H1 (cell line): Measurements from ENCODE around the gene GCK. TPM values are rescaled to one million over a fixed set of nuclear protein-coding genes. Genes with fewer than 3 reads are reported as not detected.

Source experiments
- CTCF ChIA-PET: fragments of 300-600 bp; sonication (Branson Sonifier 250); formaldehyde crosslinking; loops from one replicate; lab custom pipeline; 2021; ENCODE audit not compliant: partially characterized antibody; lab: Charles Lee
- POLR2A ChIA-PET: fragments of 300-600 bp; sonication (Branson Sonifier 250); formaldehyde crosslinking; loops from one replicate; lab custom pipeline; 2021; ENCODE audit warnings: inconsistent platforms; ENCODE audit not compliant: partially characterized antibody; lab: Charles Lee
- DNase-seq, 2 experiments: peaks; one replicate each; pipeline versions ENCODE4 v3.0.0 to v3.0.0-alpha.2; 2010 to 2022; ENCODE audit warnings: low spot score in 2 of 2, low read depth in 1 of 2, mixed read lengths in 1 of 2
- FAIRE-seq: peaks from 2 replicates; lab custom pipeline; 2011; peaks lifted over from hg19 to GRCh38; lab: Jason Lieb, UNC
- H2AFZ ChIP-seq: 2 replicates; pipeline ENCODE4 v1.8.1; 2012; ENCODE audit warnings: low read length, inconsistent platforms
- H2AK5ac ChIP-seq: 2 replicates; pipeline ENCODE4 v1.6.1; 2013; ENCODE audit warnings: low read depth, low read length
- H2BK120ac ChIP-seq: replicated peaks from 2 replicates; pipeline ENCODE3; 2013; ENCODE audit warnings: low read depth, low read length, inconsistent platforms
- H2BK12ac ChIP-seq: 2 replicates; pipeline ENCODE4 v1.6.1; 2013; ENCODE audit warnings: low read depth, low read length
- H2BK15ac ChIP-seq: 2 replicates; pipeline ENCODE4 v1.6.1; 2013; ENCODE audit warnings: low read length
- H2BK20ac ChIP-seq: 2 replicates; pipeline ENCODE4 v1.6.1; 2013; ENCODE audit warnings: low read length
- H2BK5ac ChIP-seq: 2 replicates; pipeline ENCODE4 v1.6.1; 2013; ENCODE audit warnings: low read depth, low read length
- H3K14ac ChIP-seq: 2 replicates; pipeline ENCODE4 v1.6.1; 2013; ENCODE audit warnings: inconsistent platforms; ENCODE audit not compliant: insufficient read length
- H3K18ac ChIP-seq: 2 replicates; pipeline ENCODE4 v1.6.1; 2013; ENCODE audit warnings: low read length; ENCODE audit errors: extremely low read depth
- H3K23ac ChIP-seq: 2 replicates; pipeline ENCODE4 v1.6.1; 2013; ENCODE audit warnings: inconsistent platforms; ENCODE audit not compliant: insufficient read length
- H3K23me2 ChIP-seq: 2 replicates; pipeline ENCODE4 v1.6.1; 2013; ENCODE audit warnings: low read depth, low read length
- H3K27ac ChIP-seq: 2 replicates; pipeline ENCODE4 v1.6.1; 2011; ENCODE audit warnings: low read depth, low read length, inconsistent platforms
- H3K27me3 ChIP-seq, 4 experiments: replicated peaks in 1 of 4; 1 replicate in 1 of 4; 2 replicates in 3 of 4; pipeline versions ENCODE4 v1.6.1 to v1.8.1; 2011 to 2013; ENCODE audit warnings: low read length in 3 of 4, mild to moderate bottlenecking in 3 of 4, inconsistent platforms in 2 of 4, mixed read lengths in 2 of 4, moderate library complexity in 1 of 4; ENCODE audit not compliant: control insufficient read depth in 3 of 4, insufficient read depth in 3 of 4; ENCODE audit errors: extremely low read depth in 1 of 4
- H3K36me3 ChIP-seq, 4 experiments: 2 replicates each; pipeline versions ENCODE4 v1.6.1 to v1.8.1; 2011 to 2013; ENCODE audit warnings: mild to moderate bottlenecking in 4 of 4, low read length in 3 of 4, moderate library complexity in 2 of 4, control low read depth in 1 of 4, inconsistent platforms in 1 of 4; ENCODE audit not compliant: insufficient read depth in 4 of 4, control insufficient read depth in 2 of 4
- H3K4ac ChIP-seq: replicated peaks from 2 replicates; pipeline ENCODE3; 2013; ENCODE audit warnings: low read length, low read depth, mixed read lengths, inconsistent platforms; ENCODE audit not compliant: insufficient read length
- H3K4me1 ChIP-seq, 4 experiments: replicated peaks in 1 of 4; 1 replicate in 1 of 4; 2 replicates in 3 of 4; pipeline versions ENCODE4 v1.6.1 to v1.8.1; 2011 to 2013; ENCODE audit warnings: low read length in 3 of 4, inconsistent platforms in 2 of 4, mixed read lengths in 1 of 4; ENCODE audit not compliant: insufficient read depth in 4 of 4, control insufficient read depth in 3 of 4
- H3K4me2 ChIP-seq, 2 experiments: 2 replicates each; pipeline versions ENCODE4 v1.6.1 to v1.8.1; 2011 to 2013; ENCODE audit warnings: low read depth in 2 of 2, low read length in 2 of 2, control low read depth in 1 of 2, inconsistent platforms in 1 of 2, mild to moderate bottlenecking in 1 of 2; ENCODE audit not compliant: insufficient read depth in 1 of 2
- H3K4me3 ChIP-seq, 4 experiments: fragments of 200-600, 300-600 bp in 1 of 4; sonication (generic), shearing (Covaris generic), sonication (Bioruptor Twin) in 1 of 4; 2 replicates each; pipeline versions ENCODE4 v1.5.1 to v1.8.1; 2011 to 2016; ENCODE audit warnings: low read length in 4 of 4, low read depth in 3 of 4, control low read depth in 2 of 4, inconsistent platforms in 2 of 4, mild to moderate bottlenecking in 2 of 4, mixed read lengths in 1 of 4, moderate library complexity in 1 of 4; ENCODE audit not compliant: insufficient read depth in 2 of 4; ENCODE audit errors: extremely low read depth in 1 of 4
- H3K56ac ChIP-seq: replicated peaks from 2 replicates; pipeline ENCODE3; 2013; ENCODE audit warnings: low read depth, mild to moderate bottlenecking, mixed read lengths, low read length, inconsistent platforms; ENCODE audit not compliant: insufficient read length
- H3K79me1 ChIP-seq: 2 replicates; pipeline ENCODE4 v1.6.1; 2013; ENCODE audit warnings: low read depth, low read length, control low read depth
- H3K79me2 ChIP-seq, 2 experiments: 2 replicates each; pipeline versions ENCODE4 v1.6.1 to v1.8.1; 2012 to 2013; ENCODE audit warnings: low read length in 2 of 2, mild to moderate bottlenecking in 2 of 2, inconsistent platforms in 1 of 2; ENCODE audit not compliant: insufficient read depth in 2 of 2, control insufficient read depth in 1 of 2
- H3K9ac ChIP-seq, 4 experiments: replicated peaks in 1 of 4; 1 replicate in 1 of 4; 2 replicates in 3 of 4; pipeline versions ENCODE4 v1.6.1 to v1.8.1; 2011 to 2013; ENCODE audit warnings: low read depth in 3 of 4, low read length in 3 of 4, control low read depth in 2 of 4, mild to moderate bottlenecking in 2 of 4, moderate library complexity in 2 of 4, inconsistent platforms in 1 of 4; ENCODE audit errors: extremely low read depth in 1 of 4
- H3K9me3 ChIP-seq, 2 experiments: 2 replicates each; pipeline versions ENCODE4 v1.6.1 to v1.8.1; 2012 to 2013; ENCODE audit warnings: mild to moderate bottlenecking in 2 of 2, moderate library complexity in 2 of 2, control low read depth in 1 of 2, inconsistent platforms in 1 of 2, low read depth in 1 of 2, low read length in 1 of 2, mixed read lengths in 1 of 2; ENCODE audit not compliant: insufficient read depth in 2 of 2
- H4K20me1 ChIP-seq, 2 experiments: replicated peaks in 1 of 2; 2 replicates each; pipeline versions ENCODE3 to v1.8.1; 2011 to 2013; ENCODE audit warnings: inconsistent platforms in 2 of 2, low read length in 2 of 2, mild to moderate bottlenecking in 1 of 2; ENCODE audit not compliant: insufficient read depth in 2 of 2, control insufficient read depth in 1 of 2
- H4K5ac ChIP-seq: 2 replicates; pipeline ENCODE4 v1.6.1; 2013; ENCODE audit warnings: low read length, low read depth, mixed read lengths, inconsistent platforms; ENCODE audit not compliant: insufficient read length
- H4K8ac ChIP-seq: 2 replicates; pipeline ENCODE4 v1.8.0; 2013; ENCODE audit warnings: mild to moderate bottlenecking, moderate library complexity, low read length, inconsistent platforms; ENCODE audit not compliant: insufficient read depth; ENCODE audit errors: extremely low read depth
- H4K91ac ChIP-seq: replicated peaks from 2 replicates; pipeline ENCODE3; 2013; ENCODE audit warnings: low read length, mixed read lengths, inconsistent platforms; ENCODE audit not compliant: insufficient read length
- BRCA1 ChIP-seq: IDR thresholded peaks from 2 replicates; pipeline ENCODE4 v1.6.1; 2012; ENCODE audit warnings: low read depth, low read length, improper control_type of control experiment
- CREB1 ChIP-seq: IDR thresholded peaks from 2 replicates; pipeline ENCODE4 v1.6.1; 2012; ENCODE audit warnings: inconsistent platforms
- EZH2 ChIP-seq: fragments of 200-600 bp; sonication (generic); IDR thresholded peaks from 2 replicates; pipeline ENCODE4 v1.7.1; 2012; ENCODE audit warnings: low read depth, mild to moderate bottlenecking, moderate library complexity, low read length, inconsistent platforms; ENCODE audit not compliant: severe bottlenecking
- GTF2F1 ChIP-seq: IDR thresholded peaks from 2 replicates; pipeline ENCODE4 v1.6.1; 2012; ENCODE audit warnings: low read depth, low read length, improper control_type of control experiment, borderline replicate concordance
- JUND ChIP-seq: IDR thresholded peaks from 2 replicates; pipeline ENCODE4 v1.6.1; 2011; ENCODE audit warnings: mild to moderate bottlenecking, improper control_type of control experiment, low read length
- KDM1A ChIP-seq: fragments of 200-600, 300-600 bp; sonication (generic); IDR thresholded peaks from 2 replicates; pipeline ENCODE4 v1.7.1; 2016; ENCODE audit warnings: mild to moderate bottlenecking, low read length, borderline replicate concordance
- KDM4A ChIP-seq: IDR thresholded peaks from one replicate; pipeline ENCODE4 v1.7.1; 2012; ENCODE audit warnings: low read depth, mild to moderate bottlenecking, moderate library complexity, low read length, inconsistent platforms; ENCODE audit not compliant: severe bottlenecking
- NRF1 ChIP-seq: IDR thresholded peaks from 2 replicates; pipeline ENCODE4 v1.6.1; 2011; ENCODE audit warnings: mild to moderate bottlenecking, low read depth, low read length, improper control_type of control experiment
- RBBP5 ChIP-seq: IDR thresholded peaks from 2 replicates; pipeline ENCODE4 v1.7.1; 2012; ENCODE audit warnings: low read depth, mild to moderate bottlenecking, inconsistent platforms, low read length, moderate library complexity, borderline replicate concordance
- RFX5 ChIP-seq: IDR thresholded peaks from 2 replicates; pipeline ENCODE4 v1.6.1; 2011; ENCODE audit warnings: low read depth, low read length, improper control_type of control experiment, borderline replicate concordance
- SIRT6 ChIP-seq: IDR thresholded peaks from one replicate; pipeline ENCODE4 v1.7.1; 2012; ENCODE audit warnings: low read length, inconsistent platforms
- SP1 ChIP-seq: IDR thresholded peaks from 2 replicates; pipeline ENCODE4 v1.6.1; 2011; ENCODE audit warnings: low read depth, low read length
- SP2 ChIP-seq: IDR thresholded peaks from 2 replicates; pipeline ENCODE4 v1.6.1; 2012; ENCODE audit warnings: mild to moderate bottlenecking, low read length, inconsistent platforms
- SRF ChIP-seq: IDR thresholded peaks from 2 replicates; pipeline ENCODE4 v1.6.1; 2011; ENCODE audit warnings: mild to moderate bottlenecking, low read depth, low read length, moderate library complexity
- TBP ChIP-seq: IDR thresholded peaks from 2 replicates; pipeline ENCODE4 v1.6.1; 2011; ENCODE audit warnings: low read depth, low read length, improper control_type of control experiment
- TEAD4 ChIP-seq: IDR thresholded peaks from 2 replicates; pipeline ENCODE4 v1.6.1; 2012; ENCODE audit warnings: low read depth, low read length, inconsistent platforms, mixed read lengths
- polyA plus RNA-seq, 7 experiments: library from polyadenylated mRNA; depleted of rRNA in 3 of 7; stranded (reverse) in 5 of 7; unstranded in 2 of 7; fragments of >200 nt in 5 of 7; fragments of 200-250 nt in 2 of 7; gene quantifications; 1 replicate in 5 of 7; 2 replicates in 1 of 7; 4 replicates in 1 of 7; pipeline versions ENCODE4 v1.2.1 to v1.2.3, GENCODE V29; 2011 to 2013; ENCODE audit warnings: missing spikeins in 2 of 7, mixed read lengths in 2 of 7
- total RNA-seq: library from RNA; stranded (reverse); fragmentation: NEBNext Ultra II Directional; extraction: Animal tissue kit (Norgen Biotek cat#: 25700); gene quantifications from 2 replicates; pipeline ENCODE4 v1.2.1, GENCODE V29; 2021

The GCK gene
- total and polyA plus RNA-seq, 2 of the 8 experiments (the other 6 are each of a cell fraction or from before 2014, with no cell fraction given), result 2.4 to 4.9 TPM

GRCh38 chr7:44127161-44127560, 62.1 kb downstream of the GCK start:
- H3K23ac ChIP-seq, result no peak overlapping the region
- ChIA-PET POLR2A (interaction anchor here (1.4 to 1.6 kb wide), 2 partner anchors 13 to 63 kb away, joined by 3 to 4 read pairs; no protein-coding TSS in a partner anchor), CTCF (interaction anchor here (6.2 kb wide), 1 partner anchor 70 kb away, joined by 27 read pairs; no protein-coding TSS in a partner anchor)
- H2AFZ ChIP-seq, result no peak overlapping the region
- peaks cover under 1% of the 10 kb centered on the region; the same call in 1 of the 2 replicates for H3K79me1 ChIP-seq
- H3K4me1 ChIP-seq, result peaks cover 0 to 8% (median 3%) of the 10 kb centered on the region in 4 experiments; a peak in 5 of 7 replicates
- H3K18ac ChIP-seq, result no peak overlapping the region
- H3K4me2 ChIP-seq, result no peak overlapping the region
- H2BK5ac ChIP-seq, result no peak overlapping the region
- H3K9ac ChIP-seq, result no peak overlapping the region
- no peak overlapping the region for H2BK12ac ChIP-seq
- H3K36me3 ChIP-seq, result no peaks in the 10 kb centered on the region
- H2BK120ac ChIP-seq, result no peak overlapping the region
- H3K27me3 ChIP-seq, result peaks cover 0 to 16% (median 8%) of the 10 kb centered on the region in 4 experiments; a peak in 6 of 7 replicates
- no peak for DNase-seq
- H2AK5ac ChIP-seq, result no peak overlapping the region
- H3K4ac ChIP-seq, result no peak overlapping the region
- no peak overlapping the region for H3K14ac ChIP-seq
- no peak overlapping the region for H2BK20ac ChIP-seq
- H2BK15ac ChIP-seq, result no peak overlapping the region
- H3K56ac ChIP-seq, result no peak overlapping the region
- H4K8ac ChIP-seq, result no peak overlapping the region
- no peak overlapping the region for H3K4me3 ChIP-seq
- H4K91ac ChIP-seq, result no peak overlapping the region
- no peak for FAIRE-seq
- H3K27ac ChIP-seq, result no peak overlapping the region
- H3K79me2 ChIP-seq, result peaks cover under 1 to 6% of the 10 kb centered on the region in 2 experiments; a peak in 3 of 4 replicates
- no peaks in the 10 kb centered on the region for H4K20me1 ChIP-seq
- H3K23me2 ChIP-seq, result peaks cover 9% of the 10 kb centered on the region
- no peak overlapping the region for H4K5ac ChIP-seq
- no peaks in the 10 kb centered on the region for H3K9me3 ChIP-seq
- TF ChIP-seq KDM4A (no peak), BRCA1 (no peak), RBBP5 (no peak), GTF2F1 (no peak), JUND (no peak), TEAD4 (no peak), TBP (no peak), SRF (no peak), RFX5 (no peak), NRF1 (no peak), CREB1 (no peak), SIRT6 (no peak), SP1 (no peak), KDM1A (no peak), SP2 (no peak), EZH2 (no peak)
